Activated naive CD4-positive, alpha-beta T cell treated with anti-CD3 and anti-CD28 coated beads, Interleukin-2, amount 50 U/mL, for 24 hours (primary cell): ENCODE measurements around the gene SASS6.

Experiments
- H3K27ac Mint-ChIP-seq: one replicate; pipeline ENCODE4 v1.8.0; 2021; ENCODE audit warnings: mild to moderate bottlenecking, mixed read lengths
- H3K27me3 Mint-ChIP-seq: one replicate; pipeline ENCODE4 v1.8.0; 2021; ENCODE audit warnings: mixed read lengths
- H3K36me3 Mint-ChIP-seq: one replicate; pipeline ENCODE4 v1.8.0; 2021; ENCODE audit warnings: mixed read lengths
- H3K4me1 Mint-ChIP-seq: one replicate; pipeline ENCODE4 v1.8.0; 2021; ENCODE audit warnings: mixed read lengths
- H3K4me3 Mint-ChIP-seq: one replicate; pipeline ENCODE4 v1.8.0; 2021; ENCODE audit warnings: mild to moderate bottlenecking, mixed read lengths
- H3K9me3 Mint-ChIP-seq: one replicate; pipeline ENCODE4 v1.8.0; 2021; ENCODE audit warnings: mixed read lengths

SASS6 gene

GRCh38 chr1:100037927-100038659 lies 94.6 kb downstream of the SASS6 start:
- no peaks in the 10 kb centered on the region for H3K9me3 Mint-ChIP-seq
- peaks cover 58% of the 10 kb centered on the region for H3K4me1 Mint-ChIP-seq
- H3K27ac Mint-ChIP-seq, result peak overlapping the region; percentile 100
- H3K36me3 Mint-ChIP-seq, result peaks cover 7% of the 10 kb centered on the region
- H3K4me3 Mint-ChIP-seq, result peak overlapping the region; percentile 99
- no peaks in the 10 kb centered on the region for H3K27me3 Mint-ChIP-seq

GRCh38 chr1:100037656-100037926 lies 95.1 kb downstream of the SASS6 start:
- Mint-ChIP-seq H3K4me1 (peaks cover 53% of the 10 kb centered on the region), H3K4me3 (peak overlapping the region; percentile 99), H3K27ac (peak overlapping the region; percentile 100), H3K9me3 (no peaks in the 10 kb centered on the region), H3K36me3 (peaks cover 7% of the 10 kb centered on the region), H3K27me3 (no peaks in the 10 kb centered on the region)

GRCh38 chr1:100036718-100037655 lies 95.7 kb downstream of the SASS6 start:
- Mint-ChIP-seq H3K4me3 (peak overlapping the region; percentile 99), H3K27me3 (no peaks in the 10 kb centered on the region), H3K4me1 (peaks cover 47% of the 10 kb centered on the region), H3K36me3 (peaks cover 7% of the 10 kb centered on the region), H3K9me3 (no peaks in the 10 kb centered on the region), H3K27ac (peak overlapping the region; percentile 100)

- Mint-ChIP-seq H3K36me3 (peaks cover 4% of the 10 kb centered on the region), H3K9me3 (no peaks in the 10 kb centered on the region), H3K27ac (no peak overlapping the region), H3K4me1 (peaks cover 33% of the 10 kb centered on the region), H3K27me3 (no peaks in the 10 kb centered on the region), H3K4me3 (peak overlapping the region; percentile 1)
Observed at GRCh38 chr1:100035214-100035613, 97.5 kb downstream of the SASS6 start.

GRCh38 chr1:100034470-100034869 lies 98.3 kb downstream of the SASS6 start:
- H3K27ac Mint-ChIP-seq, result peak overlapping the region; percentile 15
- H3K36me3 Mint-ChIP-seq, result peaks cover 4% of the 10 kb centered on the region
- H3K4me3 Mint-ChIP-seq, result no peak overlapping the region
- H3K4me1 Mint-ChIP-seq, result peaks cover 25% of the 10 kb centered on the region
- no peaks in the 10 kb centered on the region for H3K9me3 Mint-ChIP-seq
- H3K27me3 Mint-ChIP-seq, result no peaks in the 10 kb centered on the region
